Stimulated activated naive CD8-positive, alpha-beta T cell treated with anti-CD3 and anti-CD28 coated beads, Interleukin-15, amount 100 ng/mL, for 72 hours (primary cell): ENCODE measurements around the gene ZBTB24.
"Not testable (repeated sequence)": the region's sequence is repeated elsewhere in the genome, so short reads cannot be mapped to it uniquely, and the experiment has no call there.

Experiments
- ATAC-seq: fragments of 150-1000 bp; cut with Tn5 transposase; 2 replicates; pipeline ENCODE4 v1.10.0; 2021; ENCODE audit warnings: mild to moderate bottlenecking, moderate library complexity
- DNase-seq, 2 donors: peaks; one replicate each; pipeline ENCODE4 v3.0.0; 2021 to 2022
- H3K27ac Mint-ChIP-seq, 2 donors: one replicate each; pipeline ENCODE4 v1.8.0; 2022; ENCODE audit warnings: mild to moderate bottlenecking in 2 of 2, mixed read lengths in 2 of 2, moderate library complexity in 2 of 2
- H3K27me3 Mint-ChIP-seq: one replicate; pipeline ENCODE4 v1.8.0; 2022; ENCODE audit warnings: mixed read lengths
- H3K4me1 Mint-ChIP-seq: one replicate; pipeline ENCODE4 v1.8.0; 2022; ENCODE audit warnings: mild to moderate bottlenecking, mixed read lengths
- H3K4me3 Mint-ChIP-seq, 2 donors: one replicate each; pipeline ENCODE4 v1.8.0; 2022; ENCODE audit warnings: mild to moderate bottlenecking in 2 of 2, mixed read lengths in 2 of 2, moderate library complexity in 1 of 2
- H3K9me3 Mint-ChIP-seq, 2 donors: one replicate each; pipeline ENCODE4 v1.8.0; 2022; ENCODE audit warnings: mixed read lengths in 2 of 2

Gene ZBTB24

DNA sequence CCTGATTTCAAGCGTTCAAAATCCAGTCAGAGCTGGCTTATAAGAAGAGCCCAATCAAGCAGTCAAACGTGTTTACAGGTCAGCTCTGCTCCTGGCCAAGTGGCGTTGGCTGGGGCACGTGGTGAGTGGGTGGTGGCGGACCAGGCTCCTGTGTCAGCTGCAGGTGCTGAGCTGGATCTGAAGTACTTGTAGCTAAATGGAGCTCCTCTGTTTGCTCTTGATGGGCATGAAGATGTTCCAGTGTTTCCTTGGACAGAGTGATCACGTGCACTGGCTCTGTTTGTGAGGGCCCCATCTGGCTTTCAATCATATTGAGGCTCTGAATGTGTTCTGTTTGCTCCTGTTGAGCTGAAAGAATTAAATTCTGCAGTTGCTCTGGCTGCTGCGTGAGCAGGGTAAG, 17.2 kb downstream of the ZBTB24 start:
- H3K4me1 Mint-ChIP-seq: peaks cover 71% of the 10 kb centered on the region
- no peak for DNase-seq
- H3K4me3 Mint-ChIP-seq: no peak overlapping the region
- H3K27ac Mint-ChIP-seq: peak overlapping the region; percentile 28 to 63
- ATAC-seq: no peak
- no peaks in the 10 kb centered on the region for H3K27me3 Mint-ChIP-seq
- H3K9me3 Mint-ChIP-seq: no peaks in the 10 kb centered on the region

DNA sequence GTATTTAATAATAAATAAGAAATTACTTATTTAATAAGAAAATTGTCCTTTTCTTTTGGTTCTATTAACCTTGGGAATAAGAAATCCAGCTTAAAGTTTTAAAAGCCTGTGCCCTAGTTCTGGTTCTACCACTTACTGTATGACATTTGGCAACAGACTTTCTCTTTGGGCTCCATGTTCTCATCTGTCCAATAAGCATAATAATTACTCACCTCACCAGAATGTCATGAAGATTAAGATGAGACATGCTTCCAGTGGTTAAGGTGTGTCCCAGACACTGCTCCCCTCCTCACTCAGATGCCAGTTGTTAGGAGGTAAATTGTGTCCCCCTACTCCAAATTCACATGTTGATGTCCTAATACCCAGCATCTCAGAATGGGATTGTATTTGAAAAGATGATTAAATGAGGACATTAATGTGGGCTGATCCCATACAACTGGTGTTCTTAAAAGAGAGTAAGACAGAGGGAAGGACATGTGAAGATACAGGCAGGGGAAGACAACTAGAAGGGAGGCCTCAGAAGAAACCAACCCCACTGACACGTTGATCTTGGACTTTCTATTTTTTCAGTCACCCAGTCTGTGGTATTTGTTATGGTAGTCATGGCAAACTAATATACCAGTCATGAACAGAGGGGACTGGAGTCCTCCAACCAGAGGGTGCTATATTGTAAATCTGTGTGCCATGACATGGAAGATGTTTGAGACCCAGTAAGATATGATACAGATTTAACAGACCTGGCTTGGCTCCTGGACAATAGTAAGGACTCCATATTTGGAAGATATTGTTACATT, 21.1 kb downstream of the ZBTB24 start:
- Mint-ChIP-seq H3K9me3 (no peaks in the 10 kb centered on the region), H3K4me3 (no peak overlapping the region), H3K27me3 (no peaks in the 10 kb centered on the region), H3K27ac (no peak overlapping the region), H3K4me1 (peaks cover 72% of the 10 kb centered on the region)
- ATAC-seq (peak; percentile 15), DNase-seq (no peak)

DNA sequence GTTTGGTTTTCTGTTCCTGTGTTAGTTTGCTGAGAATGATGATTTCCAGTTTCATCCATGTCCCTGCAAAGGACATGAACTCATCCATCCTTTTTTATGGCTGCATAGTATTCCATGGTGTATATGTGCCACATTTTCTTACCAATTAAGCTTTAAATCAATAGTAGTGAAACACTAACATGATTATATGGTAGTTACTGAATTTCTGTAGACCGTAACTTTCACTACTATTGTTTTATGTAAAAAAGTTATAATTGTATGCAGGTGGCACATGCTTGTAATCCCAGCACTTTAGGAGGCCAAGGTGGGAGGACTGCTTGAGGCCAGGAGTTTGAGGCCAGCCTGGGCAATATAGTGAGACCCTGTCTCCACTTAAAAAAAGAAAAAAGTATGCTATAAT, 21.8 kb downstream of the ZBTB24 start:
- not testable (repeated sequence) for H3K27ac Mint-ChIP-seq, H3K4me3 Mint-ChIP-seq, ATAC-seq, H3K9me3 Mint-ChIP-seq, DNase-seq, H3K27me3 Mint-ChIP-seq
- H3K4me1 Mint-ChIP-seq: peaks cover 75% of the 10 kb centered on the region

DNA sequence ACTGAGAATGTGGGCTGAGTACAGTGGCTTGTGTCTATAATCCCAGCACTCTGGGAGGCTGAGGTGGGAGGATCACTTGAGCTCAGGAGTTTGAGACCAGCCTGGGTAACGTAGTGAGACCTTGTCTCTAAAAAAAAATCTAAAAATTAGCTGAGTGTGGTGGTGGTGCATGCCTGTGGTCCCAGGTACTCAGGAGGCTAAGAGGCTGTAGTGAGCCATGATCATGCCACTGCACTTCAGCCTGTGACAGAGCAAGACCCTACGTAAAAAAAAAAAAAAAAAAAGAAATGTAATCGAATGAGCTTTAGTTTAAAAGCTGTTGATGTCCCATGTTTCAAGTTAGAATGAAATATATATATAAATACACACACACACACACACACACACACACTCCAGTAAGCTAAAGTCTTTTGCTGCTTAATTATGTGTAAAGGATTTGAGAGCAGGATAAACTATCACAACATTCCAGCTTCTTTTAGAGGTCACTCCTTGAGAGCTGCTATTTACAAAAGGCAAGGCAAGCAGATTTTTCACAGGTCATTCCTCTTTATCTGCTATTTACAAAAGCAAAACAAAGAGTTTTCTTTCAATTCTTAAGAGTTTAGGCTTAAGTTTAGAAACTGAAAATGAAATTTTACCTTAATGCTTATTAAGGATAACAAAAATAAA, 22.7 kb downstream of the ZBTB24 start:
- DNase-seq (no peak), ATAC-seq (no peak)
- Mint-ChIP-seq H3K27me3 (no peaks in the 10 kb centered on the region), H3K9me3 (no peaks in the 10 kb centered on the region), H3K4me3 (no peak overlapping the region), H3K27ac (no peak overlapping the region), H3K4me1 (peaks cover 68% of the 10 kb centered on the region)

DNA sequence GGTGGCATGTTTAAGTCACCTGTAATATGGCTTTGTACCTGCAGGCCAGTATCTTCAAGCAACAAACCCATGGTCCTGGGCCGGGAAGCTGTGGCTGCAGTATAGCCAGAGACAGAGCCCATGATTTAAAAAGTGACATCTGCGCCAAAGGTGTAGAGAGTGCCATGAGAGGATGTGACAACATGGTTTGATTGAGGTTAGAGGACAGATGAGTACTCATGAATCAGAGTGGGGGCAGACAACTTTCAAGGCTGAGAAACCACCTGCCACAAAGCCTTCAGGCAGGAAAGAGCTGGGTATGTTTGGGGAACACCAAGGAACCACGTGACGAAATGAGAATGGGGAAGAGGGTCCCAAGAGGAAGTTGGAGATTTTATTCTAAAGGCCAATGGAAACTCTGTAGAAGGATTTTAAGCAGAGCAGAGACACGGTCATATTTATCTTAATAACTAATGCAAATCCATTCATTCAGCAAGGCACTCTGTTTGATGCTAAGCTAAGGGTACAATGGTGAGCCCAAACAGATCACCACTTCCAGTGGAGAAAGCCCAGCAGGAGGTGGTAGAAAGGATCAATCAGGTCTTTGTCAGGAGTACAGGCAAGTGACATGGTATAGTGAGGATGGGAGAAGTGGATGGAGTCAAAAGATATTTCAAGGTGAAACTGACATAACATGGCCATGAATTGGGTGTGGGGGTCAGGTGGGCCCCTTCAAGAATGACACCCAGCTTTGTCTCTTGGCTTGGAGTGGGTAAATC, 24.1 kb downstream of the ZBTB24 start:
- DNase-seq: peak; percentile 46 to 60

DNA sequence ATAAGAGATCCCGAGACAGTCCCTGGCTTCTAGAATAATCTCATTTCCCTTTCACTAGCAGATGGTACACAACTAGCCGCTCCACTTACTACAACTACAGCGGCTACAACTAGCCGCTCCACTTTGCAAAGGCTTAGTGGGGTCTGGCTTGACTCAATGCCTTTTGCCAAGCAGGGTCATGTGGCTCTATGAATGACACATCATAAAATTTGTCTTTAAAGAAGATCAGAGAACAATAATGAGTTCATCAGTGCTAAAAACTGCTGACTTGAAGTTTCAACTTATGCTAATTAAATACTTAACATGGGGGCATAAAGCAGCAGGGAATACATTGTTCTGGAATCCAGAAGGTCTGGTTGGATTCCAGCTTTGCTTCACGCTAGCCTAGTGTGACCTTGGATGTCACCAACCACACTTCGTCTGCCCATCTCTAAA, 25.4 kb downstream of the ZBTB24 start:
- Mint-ChIP-seq H3K27ac (no peak overlapping the region), H3K27me3 (no peaks in the 10 kb centered on the region), H3K4me3 (no peak overlapping the region), H3K9me3 (no peaks in the 10 kb centered on the region), H3K4me1 (peaks cover 74% of the 10 kb centered on the region)
- no peak for DNase-seq
- no peak for ATAC-seq

More for the DNA sequence above, 24.1 kb downstream of the ZBTB24 start:
- ATAC-seq: peak; percentile 67
- H3K4me1 Mint-ChIP-seq: peaks cover 66% of the 10 kb centered on the region
- H3K9me3 Mint-ChIP-seq: no peaks in the 10 kb centered on the region
- H3K27me3 Mint-ChIP-seq: no peaks in the 10 kb centered on the region
- peak overlapping the region in 1 of 2 donors; percentile 5 for H3K27ac Mint-ChIP-seq
- peak overlapping the region; percentile 1 to 25 for H3K4me3 Mint-ChIP-seq

DNA sequence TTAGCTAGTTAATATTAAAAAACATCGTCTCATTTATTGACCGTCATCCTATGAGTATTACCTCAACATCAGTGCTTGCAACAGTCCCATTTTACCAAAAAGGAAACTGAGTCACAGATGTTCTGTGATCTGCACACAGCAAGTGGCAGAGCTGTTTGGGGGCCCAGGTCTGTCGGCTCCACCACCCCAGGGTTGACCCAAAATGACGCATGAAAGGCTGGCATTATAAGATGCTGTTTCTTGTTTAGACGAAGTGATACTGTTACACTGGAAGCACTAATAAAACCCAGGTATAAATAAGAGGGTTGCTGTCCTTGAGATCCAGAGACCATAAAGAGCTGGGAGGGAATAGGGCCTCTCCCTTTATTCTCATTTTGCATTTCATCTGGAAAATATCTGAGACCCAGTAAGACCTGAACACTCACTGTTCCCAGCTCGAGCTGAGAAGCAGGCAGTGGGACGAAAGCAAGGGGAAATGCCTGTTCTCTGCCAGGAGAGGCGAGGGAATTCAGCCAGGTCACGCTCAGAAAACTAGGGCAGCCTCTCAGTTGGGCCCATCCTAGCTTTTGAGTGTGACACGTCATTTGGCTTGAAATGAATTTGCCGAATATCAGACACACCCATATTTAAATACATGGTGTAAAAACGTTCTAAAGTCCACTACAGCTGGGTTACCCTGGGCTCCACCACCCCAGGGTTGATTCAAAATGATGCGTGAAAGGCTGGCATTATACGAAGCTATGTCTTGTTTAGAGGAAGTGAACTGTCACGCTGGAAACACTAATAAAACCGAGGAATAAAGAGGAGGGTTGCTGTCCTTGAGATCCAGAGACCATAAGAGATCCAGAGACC, 26.1 kb downstream of the ZBTB24 start:
- Mint-ChIP-seq H3K4me1 (peaks cover 74% of the 10 kb centered on the region), H3K4me3 (peak overlapping the region; percentile 13 to 32), H3K27ac (no peak overlapping the region), H3K9me3 (no peaks in the 10 kb centered on the region), H3K27me3 (no peaks in the 10 kb centered on the region)
- DNase-seq (no peak), ATAC-seq (no peak)

DNA sequence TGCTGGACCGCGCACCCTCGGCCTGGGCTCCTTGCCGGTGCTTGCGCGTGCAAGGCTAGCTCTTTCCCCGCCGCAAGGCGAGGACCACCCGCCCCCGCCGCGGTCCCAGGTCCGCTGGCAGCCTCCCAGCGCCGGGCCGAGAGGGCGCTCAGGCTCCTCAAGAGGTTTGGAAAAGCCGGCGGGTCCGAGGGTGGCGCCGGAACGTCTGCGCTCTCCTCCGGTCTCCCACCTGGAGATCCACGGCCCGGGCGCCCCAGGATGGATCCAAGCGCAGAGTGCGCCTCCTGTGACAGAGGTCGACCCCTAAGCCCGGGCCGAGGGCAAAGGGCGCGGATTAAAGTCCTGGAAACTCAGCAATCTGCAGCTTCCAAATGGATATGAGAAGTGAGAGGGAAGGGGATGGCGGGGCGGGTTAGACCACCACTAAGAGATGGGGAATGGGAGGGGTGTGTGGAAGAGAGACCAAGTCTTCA, 26.9 kb downstream of the ZBTB24 start:
- ATAC-seq: no peak

DNA sequence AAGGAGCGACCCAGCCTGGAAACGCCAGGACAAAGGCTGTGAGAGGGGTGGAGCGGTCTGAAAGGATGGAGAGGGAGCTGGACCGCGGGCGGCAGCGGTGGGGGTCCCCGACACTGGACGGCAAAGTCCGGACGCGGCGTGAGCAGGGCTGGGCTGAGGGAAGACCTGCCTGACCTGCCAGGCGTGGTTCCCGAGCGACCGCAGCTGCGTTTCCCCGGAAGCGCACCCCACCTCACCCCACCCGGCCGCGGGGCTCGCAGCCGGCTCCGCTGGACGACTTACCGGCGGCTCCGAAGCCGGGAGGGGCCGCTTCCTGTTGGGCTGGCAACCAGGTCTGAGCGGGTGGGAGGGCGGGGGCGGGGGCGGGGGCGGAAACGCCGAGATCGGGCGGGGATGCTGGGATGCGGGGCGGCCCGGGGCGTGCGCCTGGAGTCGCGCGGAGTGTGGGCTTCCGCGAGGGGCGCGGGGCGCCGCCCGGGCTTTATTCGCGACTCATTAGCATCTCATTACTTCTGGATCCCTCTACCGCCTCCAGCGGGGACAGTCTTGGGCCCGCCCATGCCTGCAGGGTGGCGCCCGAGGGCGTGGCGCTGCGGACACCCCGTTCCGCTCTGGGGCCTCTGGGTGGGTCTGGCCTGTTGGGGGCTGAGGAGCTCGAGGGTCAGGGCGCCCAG, 27.4 kb downstream of the ZBTB24 start, which contains the start of gene MICAL1:
Gene MICAL1 (minus strand): TSS at position 336 of the 674 bp plus-strand sequence. CDS start 1,576 bp downstream, outside the sequence.
- Mint-ChIP-seq H3K27ac (peak within 1 kb of the TSS; percentile 96), H3K4me1 (peaks cover 77% of the 10 kb centered on the region), H3K9me3 (no peaks in the 10 kb centered on the region), H3K4me3 (peak within 1 kb of the TSS; percentile 94 to 95), H3K27me3 (no peaks in the 10 kb centered on the region)
- ATAC-seq: peak; percentile 66
- peak; percentile 73 to 82 for DNase-seq

More for the DNA sequence above, 26.9 kb downstream of the ZBTB24 start:
- Mint-ChIP-seq H3K4me3 (peak overlapping the region; percentile 14 to 64), H3K27me3 (no peaks in the 10 kb centered on the region), H3K4me1 (peaks cover 73% of the 10 kb centered on the region), H3K9me3 (no peaks in the 10 kb centered on the region), H3K27ac (no peak overlapping the region)
- DNase-seq: no peak

DNA sequence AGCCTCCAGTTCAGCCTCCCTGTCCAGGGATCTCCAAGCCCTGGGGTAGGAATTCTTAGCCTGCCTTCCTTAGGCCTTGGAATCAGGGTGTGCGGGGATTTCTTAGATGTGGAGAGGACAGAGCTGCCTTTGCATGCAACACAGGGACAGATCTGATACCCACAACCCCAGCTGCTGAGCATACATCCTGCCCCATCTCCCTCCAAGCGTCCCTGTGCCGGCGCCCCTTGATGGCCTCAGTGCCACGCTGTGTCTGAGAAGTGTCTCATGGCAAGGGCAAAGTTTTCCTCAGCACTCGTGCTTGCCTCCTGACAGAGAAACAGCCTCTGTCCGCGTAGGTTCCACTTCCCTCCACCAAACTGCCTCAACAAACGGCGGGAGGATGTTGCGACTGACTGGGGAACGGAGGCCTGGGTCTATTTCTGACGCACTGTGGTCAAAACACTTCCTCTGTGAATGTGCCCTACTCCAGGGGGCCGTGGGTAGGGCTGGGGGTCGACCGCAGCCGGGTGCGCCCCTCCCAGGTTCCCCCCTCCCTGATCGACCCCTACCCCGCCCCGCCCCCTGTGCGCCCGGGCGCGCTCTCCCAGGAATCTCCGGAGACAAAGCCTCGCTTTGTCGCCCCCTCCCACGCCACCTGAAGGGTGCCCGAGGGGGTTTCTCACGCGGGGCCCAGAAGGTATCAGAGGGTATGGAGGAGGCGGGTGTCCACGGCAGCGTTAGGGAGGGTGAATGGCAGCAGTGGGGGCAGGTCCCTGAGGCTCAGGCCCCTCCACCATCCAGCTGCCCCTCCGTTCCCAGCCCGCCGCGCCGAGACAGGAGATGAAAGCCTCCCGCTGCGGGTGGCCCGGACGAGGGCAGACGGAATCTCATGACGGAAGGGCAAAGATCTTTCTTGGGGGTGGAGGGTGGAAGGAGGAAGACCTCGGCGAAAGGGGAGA, 28.3 kb downstream of the ZBTB24 start:
- Mint-ChIP-seq H3K27me3 (no peaks in the 10 kb centered on the region), H3K4me3 (peak overlapping the region; percentile 94 to 95), H3K4me1 (peaks cover 81% of the 10 kb centered on the region), H3K27ac (peak overlapping the region; percentile 96), H3K9me3 (no peaks in the 10 kb centered on the region)
- ATAC-seq (peak; percentile 72), DNase-seq (peak; percentile 72 to 84)

DNA sequence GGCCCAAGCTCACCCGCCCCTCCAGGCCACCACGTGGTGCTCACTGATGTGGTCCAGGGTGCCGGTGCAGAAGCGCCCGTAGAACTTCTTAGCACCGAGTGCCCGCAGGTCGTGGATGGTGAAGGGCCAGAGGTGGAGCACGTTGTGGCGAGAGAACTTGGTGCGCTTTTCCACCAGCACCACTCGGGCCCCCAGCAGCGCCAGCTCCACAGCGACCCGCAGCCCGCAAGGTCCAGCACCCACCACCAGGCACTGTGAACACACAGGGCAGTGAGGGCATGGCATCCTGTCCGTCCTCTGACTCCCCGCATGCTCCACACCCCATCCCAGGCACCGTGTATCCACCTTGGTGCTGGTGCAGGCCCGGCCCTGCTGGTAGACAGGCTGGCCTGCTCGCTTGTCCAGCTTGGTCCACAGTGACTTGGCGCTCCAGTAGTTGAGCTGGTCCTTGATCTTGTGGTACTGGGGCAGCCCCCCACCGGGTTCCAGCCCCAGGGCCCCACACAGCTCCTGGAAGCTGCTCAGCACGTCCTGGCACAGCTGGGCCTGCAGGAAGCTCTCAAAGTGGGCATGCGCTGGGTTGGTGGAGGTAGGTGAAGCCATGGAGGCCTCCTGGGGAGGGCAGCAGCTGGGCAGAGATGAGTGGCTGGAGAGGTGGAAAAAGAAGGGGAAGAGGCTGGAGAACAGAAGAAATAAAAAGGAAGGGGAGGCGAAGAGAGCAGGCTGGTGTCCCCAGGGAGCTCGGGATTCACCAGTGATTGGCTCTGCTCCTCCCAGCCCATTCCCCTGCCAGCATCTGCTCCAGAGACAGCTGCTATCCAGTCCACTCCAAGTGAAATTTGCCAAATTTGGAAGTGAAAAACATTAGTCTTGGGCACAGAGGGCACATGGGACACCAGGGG, 29.2 kb downstream of the ZBTB24 start:
- peak overlapping the region; percentile 94 to 95 for H3K4me3 Mint-ChIP-seq
- peak overlapping the region; percentile 96 for H3K27ac Mint-ChIP-seq
- no peaks in the 10 kb centered on the region for H3K9me3 Mint-ChIP-seq
- DNase-seq: no peak
- H3K4me1 Mint-ChIP-seq: peaks cover 81% of the 10 kb centered on the region
- ATAC-seq: no peak
- no peaks in the 10 kb centered on the region for H3K27me3 Mint-ChIP-seq

DNA sequence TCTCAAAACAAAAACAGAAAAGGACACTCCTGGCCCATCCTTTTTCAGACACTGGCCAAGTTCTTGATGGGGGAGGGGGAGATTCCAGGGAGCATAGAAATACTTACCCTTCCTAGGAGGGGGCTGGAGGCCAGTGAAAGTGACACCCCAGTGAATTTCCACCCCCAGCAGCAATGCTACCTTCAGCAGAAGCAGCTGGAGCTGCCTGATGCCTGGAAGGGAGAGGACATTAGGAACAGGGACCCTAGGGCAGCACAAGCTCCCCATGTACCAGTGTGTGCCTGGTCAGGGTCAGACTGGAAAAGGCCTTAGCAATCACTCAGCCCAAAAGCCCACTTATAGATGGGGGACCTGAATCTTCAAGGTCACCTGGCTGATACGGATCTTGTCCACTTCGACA, 29.9 kb downstream of the ZBTB24 start:
- peaks cover 82% of the 10 kb centered on the region for H3K4me1 Mint-ChIP-seq
- H3K9me3 Mint-ChIP-seq: no peaks in the 10 kb centered on the region
- ATAC-seq (no peak), DNase-seq (no peak)
- H3K27ac Mint-ChIP-seq: peak overlapping the region in 1 of 2 donors; percentile 54
- no peak overlapping the region for H3K4me3 Mint-ChIP-seq
- no peaks in the 10 kb centered on the region for H3K27me3 Mint-ChIP-seq

DNA sequence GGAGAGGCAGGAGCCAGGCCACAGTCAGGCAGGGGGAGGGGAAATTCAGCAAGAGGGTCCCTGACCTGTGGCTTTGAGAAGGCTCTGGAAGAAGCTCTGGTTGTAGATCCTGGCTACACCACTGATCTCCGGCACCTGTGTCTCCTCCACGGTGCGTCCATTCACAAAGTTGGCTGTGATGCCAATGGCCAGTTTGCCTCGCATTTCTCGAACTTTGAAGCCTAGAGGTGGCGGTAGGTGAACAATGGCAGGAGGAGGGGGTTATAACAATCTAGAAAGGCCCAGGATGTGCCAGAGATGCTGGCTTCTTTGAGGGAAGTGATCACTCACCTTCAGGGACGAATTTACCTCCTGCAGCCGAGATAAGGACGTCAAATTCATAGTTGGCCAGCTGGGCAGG, 30.8 kb downstream of the ZBTB24 start:
- Mint-ChIP-seq H3K27me3 (no peaks in the 10 kb centered on the region), H3K4me1 (peaks cover 78% of the 10 kb centered on the region), H3K27ac (no peak overlapping the region), H3K9me3 (no peaks in the 10 kb centered on the region), H3K4me3 (no peak overlapping the region)
- no peak for DNase-seq
- ATAC-seq: no peak
